Fibroblast of skin of abdomen (primary cell): Measurements from ENCODE around the gene PPM1E. TPM values are rescaled to one million over a fixed set of nuclear protein-coding genes. Genes with fewer than 3 reads are reported as not detected.
A peak's percentile ranks its signal among the peaks of the same experiment; 100 is the strongest.
"Not testable (repeated sequence)": the region's sequence is repeated elsewhere in the genome, so short reads cannot be mapped to it uniquely, and the experiment has no call there.

ENCODE experiments used
- DNase-seq: peaks from one replicate; pipeline ENCODE4 v3.0.0-alpha.2; 2013
- polyA plus RNA-seq, 2 experiments: library from polyadenylated mRNA; unstranded; fragments of 120-200 nt; gene quantifications; one replicate each; pipeline ENCODE4 v1.2.1, GENCODE V29; 2013; ENCODE audit not compliant: insufficient read length in 2 of 2

PPM1E gene
- polyA plus RNA-seq (2013, experiment 1 of 2; ENCODE audit: insufficient read length), result 0.68 TPM
- 0.57 TPM for polyA plus RNA-seq (2013, experiment 2 of 2; ENCODE audit: insufficient read length)

GRCh38 chr17:58755577-58756245, at the start of gene PPM1E:
TSS of gene PPM1E (plus strand) at chr17:58755854.
- peak; percentile 50 for DNase-seq

DNA sequence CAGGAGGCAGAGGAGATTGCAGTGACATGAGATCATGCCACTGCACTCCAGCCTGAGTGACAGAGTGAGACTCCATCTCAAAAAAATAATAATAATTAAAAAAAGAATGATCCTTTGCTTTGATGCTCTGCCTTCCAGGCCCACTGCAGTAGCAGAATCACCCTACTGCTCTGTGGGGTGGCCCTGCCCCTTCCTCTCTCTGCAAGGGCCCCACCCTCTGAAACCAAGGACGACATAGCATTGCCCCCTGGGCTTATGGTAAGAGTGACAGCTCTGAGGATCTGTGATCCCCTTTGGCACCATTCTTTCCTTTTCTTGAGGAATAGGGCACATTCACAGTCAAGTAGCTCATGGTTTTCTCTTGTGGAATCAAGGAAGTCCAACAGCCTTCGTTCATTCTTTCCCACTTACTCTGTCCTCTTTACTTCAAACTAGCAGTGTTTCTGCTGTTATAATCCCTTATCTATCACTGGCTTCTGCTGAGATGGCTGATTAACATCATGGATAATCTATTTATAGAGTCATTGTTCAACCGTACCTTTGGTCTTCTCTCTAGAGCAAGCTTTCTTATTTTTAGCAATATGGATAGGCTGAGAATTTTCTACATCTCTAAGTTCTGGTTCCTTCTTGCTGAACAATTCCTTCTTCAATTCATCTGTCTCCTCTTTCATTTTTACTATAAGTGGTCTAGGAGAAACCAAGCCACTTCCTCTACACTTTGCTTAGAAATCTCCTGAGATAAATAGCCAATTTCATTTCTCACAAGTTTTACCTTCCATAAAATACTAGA, 49.1 kb upstream of the PPM1E start:
- DNase-seq, result no peak

GRCh38 chr17:58710948-58711552, 44.6 kb upstream of the PPM1E start:
- peak; percentile 53 for DNase-seq

- no peak for DNase-seq
Measured at GRCh38 chr17:58722274-58722673, 33.4 kb upstream of the PPM1E start.

DNA sequence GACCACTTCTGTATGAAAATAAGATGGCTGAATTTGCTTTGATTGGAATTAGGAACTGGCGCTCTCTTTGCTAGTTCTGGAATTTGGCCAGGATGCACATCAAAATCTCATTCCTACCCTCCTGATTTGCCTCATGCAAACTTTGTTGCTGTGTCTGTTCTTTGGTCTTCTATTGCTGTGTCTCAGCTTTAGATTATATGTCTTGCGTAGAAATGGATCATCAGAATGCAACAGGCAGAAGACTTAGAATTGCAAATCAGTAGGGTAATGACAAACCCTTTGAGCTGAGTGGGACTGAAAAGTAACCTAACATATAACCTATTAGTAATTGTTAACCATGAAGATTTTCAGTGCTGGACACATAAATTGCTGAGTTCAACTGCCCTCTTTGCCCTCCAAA, 33.0 kb upstream of the PPM1E start:
- no peak for DNase-seq

GRCh38 chr17:58728798-58729197, 26.9 kb upstream of the PPM1E start:
- peak; percentile 48 for DNase-seq

DNA sequence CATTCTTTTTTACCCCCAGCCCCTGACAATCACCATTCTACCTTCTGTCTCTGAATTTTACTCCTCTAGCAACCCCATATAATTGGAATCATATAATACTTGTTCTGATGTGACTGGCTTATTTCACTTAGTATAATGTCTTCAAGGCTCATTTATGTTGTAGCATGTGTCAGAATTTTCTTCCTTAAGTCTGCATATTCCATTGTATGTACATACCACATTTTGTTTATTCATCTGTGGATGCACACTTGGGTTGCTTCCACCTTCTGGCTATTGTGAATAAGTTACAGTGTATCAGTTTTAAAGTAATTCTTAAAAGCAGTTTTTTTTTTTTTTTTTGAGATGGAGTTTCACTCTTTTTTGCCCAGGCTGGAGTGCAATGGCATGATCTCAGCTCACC, 24.7 kb upstream of the PPM1E start:
- DNase-seq, result no peak

GRCh38 chr17:58734040-58734439, 21.6 kb upstream of the PPM1E start:
- no peak for DNase-seq

GRCh38 chr17:58734811-58735210, 20.8 kb upstream of the PPM1E start:
- DNase-seq, result no peak

DNA sequence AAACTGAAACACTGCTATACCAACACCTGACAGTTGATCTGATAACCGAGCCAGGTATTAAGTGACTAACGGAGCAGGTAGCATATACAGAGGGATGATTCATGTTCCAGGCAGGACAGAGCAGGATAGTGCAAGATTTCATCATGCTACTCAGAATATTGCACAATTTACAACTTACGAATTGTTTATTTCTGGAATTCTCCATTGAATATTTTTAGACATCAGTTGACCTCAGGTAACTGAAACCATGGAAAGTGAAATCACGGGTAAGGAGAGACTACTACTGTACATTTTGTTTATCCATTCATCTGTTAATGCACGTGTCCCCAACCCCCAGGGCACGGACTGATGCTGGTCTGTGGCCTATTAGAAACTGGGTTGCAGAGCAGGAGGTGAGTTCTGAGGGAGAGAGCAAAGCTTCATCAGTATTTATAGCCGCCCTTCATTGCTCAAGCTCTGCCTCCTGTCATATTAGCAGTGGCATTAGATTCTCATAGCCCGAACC, 14.5 kb upstream of the PPM1E start:
- DNase-seq, result peak; percentile 9

GRCh38 chr17:58747674-58748073, 8.0 kb upstream of the PPM1E start:
- no peak for DNase-seq

- DNase-seq, result not testable (repeated sequence)
Measured at GRCh38 chr17:58749627-58750026, 6.0 kb upstream of the PPM1E start.

DNA sequence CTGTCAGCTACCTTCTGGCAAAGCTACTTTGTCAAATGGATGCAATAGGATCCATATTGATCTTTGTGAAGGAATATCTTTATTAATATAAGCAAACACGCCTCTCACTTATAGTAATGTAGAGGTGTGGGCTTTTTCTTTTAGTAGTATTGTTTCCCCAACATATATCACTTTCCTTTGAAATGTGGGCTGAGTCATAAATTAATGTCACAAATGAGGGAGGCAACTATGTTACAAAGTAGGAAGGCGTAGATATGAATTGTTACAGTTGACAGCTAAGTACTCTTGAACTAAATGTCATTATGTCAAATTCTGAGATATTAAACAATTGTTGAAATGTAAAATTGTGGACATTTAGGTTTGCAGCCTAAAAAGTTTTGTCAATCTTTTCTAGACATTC, 2.6 kb upstream of the PPM1E start:
- DNase-seq, result no peak

GRCh38 chr17:58755269-58755576, 431 bp upstream of the PPM1E start:
- no peak for DNase-seq

DNA sequence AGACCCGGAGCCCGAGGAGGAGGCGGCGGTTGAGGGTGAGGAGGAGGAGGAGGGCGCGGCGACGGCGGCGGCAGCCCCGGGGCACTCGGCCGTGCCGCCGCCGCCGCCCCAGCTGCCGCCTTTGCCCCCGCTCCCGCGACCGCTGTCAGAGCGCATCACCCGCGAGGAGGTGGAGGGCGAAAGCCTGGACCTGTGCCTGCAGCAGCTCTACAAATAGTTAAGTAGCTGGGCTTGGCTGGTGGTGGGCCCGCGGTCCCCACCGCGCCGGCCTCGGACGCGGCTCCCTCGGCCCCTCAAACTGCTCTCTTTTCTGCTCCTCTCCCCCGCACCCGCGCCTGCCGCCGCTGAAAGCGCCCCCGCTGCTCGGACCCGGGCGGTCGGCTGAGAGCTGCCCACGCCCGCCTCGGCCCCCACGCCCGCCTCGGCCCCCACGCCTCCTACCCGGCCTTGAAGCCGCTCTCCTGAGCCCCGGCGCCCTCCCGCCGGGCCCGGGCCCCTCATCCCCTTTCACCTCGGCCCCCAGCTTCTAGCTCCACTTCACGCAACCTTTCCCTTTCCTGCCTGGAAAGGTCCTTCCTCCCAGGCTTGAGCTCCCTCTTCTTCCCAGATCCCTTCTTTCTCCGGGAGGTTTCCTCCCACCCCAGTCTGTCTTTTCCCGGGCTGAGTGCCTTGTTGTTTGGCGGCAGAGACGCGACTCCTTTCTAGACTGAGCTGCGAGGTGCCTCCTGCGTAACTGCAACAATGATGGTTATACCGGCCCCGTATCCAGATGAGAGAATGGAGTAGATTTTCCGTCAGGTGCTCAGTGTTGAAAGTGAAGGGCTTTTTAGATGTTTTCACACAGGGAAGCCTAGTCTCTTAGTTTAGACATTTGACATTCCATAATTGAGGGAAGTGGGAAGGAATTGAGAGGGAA, 850 bp downstream of the PPM1E start:
- no peak for DNase-seq

GRCh38 chr17:58757162-58757613, 1.5 kb downstream of the PPM1E start:
- DNase-seq, result no peak

DNA sequence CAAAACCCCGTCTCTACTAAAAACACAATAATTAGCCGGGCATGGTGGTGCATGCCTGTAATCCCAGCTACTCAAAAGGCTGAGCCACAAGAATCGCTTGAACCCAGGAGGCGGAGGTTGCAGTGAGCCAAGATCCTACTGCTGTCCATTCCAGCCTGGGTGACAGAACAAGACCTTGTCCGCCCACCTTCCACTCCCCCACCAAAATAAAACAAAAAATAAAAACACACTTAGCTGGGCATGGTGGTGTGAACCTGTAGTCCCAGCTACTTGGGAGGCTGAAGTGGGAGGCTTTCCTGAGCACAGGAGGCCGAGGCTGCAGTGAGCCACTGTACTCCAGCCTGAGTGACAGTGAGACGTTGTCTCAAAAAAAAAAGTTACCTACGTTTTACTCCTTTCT, 3.2 kb downstream of the PPM1E start:
- DNase-seq, result no peak

DNA sequence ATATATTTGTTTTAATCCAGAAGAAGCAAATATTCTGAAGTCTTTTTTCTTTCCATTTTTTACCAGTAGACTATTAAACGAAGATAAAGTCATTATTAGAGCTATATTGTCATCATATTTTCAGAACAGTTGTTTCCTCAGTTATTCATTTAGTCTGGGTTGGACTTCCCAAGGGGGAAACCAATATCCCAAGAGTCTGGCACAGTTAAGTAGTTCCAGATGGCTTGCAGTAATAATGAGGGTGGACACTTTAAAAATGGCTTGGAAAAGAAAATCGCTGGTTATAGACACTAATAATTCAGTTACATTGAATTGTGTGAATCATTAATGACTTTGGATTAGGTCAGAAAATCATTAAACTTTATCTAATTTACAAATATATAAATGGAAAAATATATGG, 3.9 kb downstream of the PPM1E start:
- no peak for DNase-seq

DNA sequence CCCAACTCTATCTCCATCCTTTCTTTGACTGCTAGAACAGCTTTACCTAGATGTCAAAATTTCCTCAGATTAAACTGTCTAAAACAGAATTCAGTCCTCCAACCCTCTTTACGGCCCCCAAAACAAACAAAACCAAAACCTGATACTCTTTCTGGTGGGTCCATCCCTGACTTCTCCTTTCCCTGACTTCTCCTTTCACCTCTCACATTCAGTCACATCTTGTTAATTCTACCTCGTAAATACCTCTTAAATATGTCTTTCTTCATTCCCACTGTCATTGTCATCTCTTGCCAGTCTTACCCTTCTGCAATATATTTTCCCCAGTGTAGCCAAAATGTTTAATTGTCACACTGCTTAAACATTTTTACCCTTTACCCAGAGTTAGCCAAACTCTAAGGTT, 4.6 kb downstream of the PPM1E start:
- DNase-seq, result no peak

DNA sequence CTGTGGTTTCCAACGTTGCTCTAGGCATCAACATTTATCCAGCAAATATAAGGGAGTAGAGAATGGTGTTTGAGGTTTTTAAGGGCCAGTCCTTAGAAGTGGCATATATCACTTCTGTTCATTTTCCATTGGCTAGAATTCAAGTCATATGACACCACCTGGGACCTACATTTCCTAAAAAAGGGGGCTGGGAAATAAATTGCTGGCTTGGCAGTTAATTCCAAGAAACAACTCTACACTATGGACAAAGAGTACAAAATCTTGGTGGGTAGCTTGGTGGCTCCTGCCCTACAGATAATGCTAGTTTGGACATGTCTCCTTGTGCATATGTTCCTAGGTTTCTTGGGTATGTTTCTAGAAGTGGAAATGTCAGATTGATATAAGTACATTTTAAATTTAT, 7.6 kb downstream of the PPM1E start:
- DNase-seq, result no peak

DNA sequence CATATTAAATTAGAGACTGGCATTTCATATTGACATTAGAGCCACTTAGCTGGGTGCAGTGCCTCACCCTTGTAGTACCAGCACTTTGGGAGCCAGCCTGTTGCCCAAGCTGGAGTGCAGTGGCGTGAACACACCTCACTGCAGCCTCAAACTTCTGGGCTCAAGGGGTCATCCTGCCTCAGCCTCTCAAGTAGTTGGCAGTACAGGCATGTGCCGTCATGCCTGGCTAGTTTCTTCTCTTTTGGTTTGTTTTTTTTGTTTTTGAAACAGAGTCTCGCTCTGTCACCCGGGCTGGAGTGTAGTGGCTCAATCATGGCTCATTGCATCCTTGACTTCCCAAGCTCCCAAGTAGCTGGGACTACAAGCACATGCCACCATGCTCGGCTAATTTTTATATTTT, 8.7 kb downstream of the PPM1E start:
- DNase-seq, result no peak

DNA sequence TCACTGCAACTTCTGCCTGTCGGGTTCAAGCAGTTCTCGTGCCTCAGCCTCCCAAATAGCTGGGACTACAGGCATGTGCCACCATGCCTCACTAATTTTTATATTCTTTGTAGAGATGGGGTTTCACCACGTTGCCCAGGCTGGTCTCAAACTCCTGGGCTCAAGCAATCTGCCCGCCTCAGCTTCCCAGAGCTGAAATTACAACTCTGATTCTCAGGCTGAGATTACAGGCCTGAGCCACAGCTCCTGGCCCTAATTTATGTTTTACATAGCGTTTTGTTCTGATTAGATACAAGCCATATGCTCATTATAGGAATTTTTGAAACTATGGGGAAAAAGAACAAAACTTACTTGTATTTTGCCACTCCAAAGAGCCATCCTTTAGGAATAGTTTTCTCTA, 22.8 kb downstream of the PPM1E start:
- DNase-seq, result not testable (repeated sequence)
